ENCODE data around the gene LUC7L. TPM values are rescaled to one million over a fixed set of nuclear protein-coding genes. Genes with fewer than 3 reads are reported as not detected.
"Not testable (repeated sequence)": the region's sequence is repeated elsewhere in the genome, so short reads cannot be mapped to it uniquely, and the experiment has no call there.

Gene LUC7L
- total and polyA plus RNA-seq, 2 of the 8 experiments (the other 6 are each of a cell fraction or from before 2014, with no cell fraction given) = 49.7 to 129 TPM

- H3K4me3 ChIP-seq (ENCODE audit: extremely low read depth in 1 of 4, insufficient read depth in 2 of 4, low read depth in 3 of 4, low read length in 4 of 4); H3K9me3 ChIP-seq (ENCODE audit: insufficient read depth in 2 of 2, low read depth in 1 of 2, low read length in 1 of 2); H3K79me2 ChIP-seq (ENCODE audit: control insufficient read depth in 1 of 2, insufficient read depth in 2 of 2, low read length in 2 of 2); H2AK5ac ChIP-seq (ENCODE audit: low read depth, low read length); H3K4me2 ChIP-seq (ENCODE audit: insufficient read depth in 1 of 2, low read depth in 2 of 2, low read length in 2 of 2); H3K56ac ChIP-seq (replicated peaks; ENCODE audit: insufficient read length, low read depth, low read length); DNase-seq (ENCODE audit: low read depth in 1 of 2, low spot score in 2 of 2); H2BK120ac ChIP-seq (replicated peaks; ENCODE audit: low read depth, low read length); H3K14ac ChIP-seq (ENCODE audit: insufficient read length); H2BK12ac ChIP-seq (ENCODE audit: low read depth, low read length); FAIRE-seq; H2BK5ac ChIP-seq (ENCODE audit: low read depth, low read length); H3K4ac ChIP-seq (replicated peaks; ENCODE audit: insufficient read length, low read depth, low read length); H3K27ac ChIP-seq (ENCODE audit: low read depth, low read length); H4K5ac ChIP-seq (ENCODE audit: insufficient read length, low read depth, low read length); POLR2A ChIA-PET (ENCODE audit: partially characterized antibody); H3K23me2 ChIP-seq (ENCODE audit: low read depth, low read length); H2BK20ac ChIP-seq (ENCODE audit: low read length); H2AFZ ChIP-seq (ENCODE audit: low read length); H4K91ac ChIP-seq (replicated peaks; ENCODE audit: insufficient read length, low read length); H3K36me3 ChIP-seq (ENCODE audit: control insufficient read depth in 2 of 4, insufficient read depth in 4 of 4, low read length in 3 of 4); H3K4me1 ChIP-seq (replicated peaks in 1 of 4; ENCODE audit: control insufficient read depth in 3 of 4, insufficient read depth in 4 of 4, low read length in 3 of 4); H3K9ac ChIP-seq (replicated peaks in 1 of 4; ENCODE audit: extremely low read depth in 1 of 4, low read depth in 3 of 4, low read length in 3 of 4); H3K23ac ChIP-seq (ENCODE audit: insufficient read length); H3K18ac ChIP-seq (ENCODE audit: extremely low read depth, low read length); H3K79me1 ChIP-seq (ENCODE audit: low read depth, low read length); H4K8ac ChIP-seq (ENCODE audit: extremely low read depth, insufficient read depth, low read length); H2BK15ac ChIP-seq (ENCODE audit: low read length): not testable (repeated sequence)
- CTCF ChIA-PET (ENCODE audit: partially characterized antibody) = interaction anchor here (1.2 to 1.9 kb wide), 2 partner anchors 67 to 109 kb away, joined by 4 to 5 read pairs; no protein-coding TSS in a partner anchor
- Histone ChIP-seq H3K27me3 (replicated peaks in 1 of 4; ENCODE audit: control insufficient read depth in 3 of 4, extremely low read depth in 1 of 4, insufficient read depth in 3 of 4, low read length in 3 of 4) (peaks cover 54 to 83% (median 73%) of the 10 kb centered on the region in 4 experiments), H4K20me1 (replicated peaks in 1 of 2; ENCODE audit: control insufficient read depth in 1 of 2, insufficient read depth in 2 of 2, low read length in 2 of 2) (peaks cover 8 to 16% of the 10 kb centered on the region in 2 experiments)
- WGBS, 2 experiments (ENCODE audit: extremely low coverage in 1 of 2, insufficient coverage in 1 of 2, insufficient read length in 1 of 2, insufficient replicate concordance in 2 of 2, low coverage in 1 of 2, low lambda C conversion rate in 2 of 2, missing lambda C conversion rate in 1 of 2) = 29% methylated on average over 4 of the region's 13 CpGs; no CpG with 5 or more reads in 1 of the 2 experiments
Measured at GRCh38 chr16:173928-174769, 55.1 kb downstream of the LUC7L start.
